Glutamatergic neuron (in vitro differentiated cells): ENCODE data around the gene DIP2B. TPM values are rescaled to one million over a fixed set of nuclear protein-coding genes. Genes with fewer than 3 reads are reported as not detected.
A peak's percentile ranks its signal among the peaks of the same experiment; 100 is the strongest.
"Not testable (repeated sequence)": the region's sequence is repeated elsewhere in the genome, so short reads cannot be mapped to it uniquely, and the experiment has no call there.

Source experiments
- DNase-seq: peaks from one replicate; pipeline ENCODE4 v3.0.0; 2022
- H3K27ac Mint-ChIP-seq: one replicate; pipeline ENCODE4 v1.8.0; 2020; ENCODE audit warnings: mild to moderate bottlenecking, mixed read lengths, inconsistent platforms; ENCODE audit not compliant: unreplicated experiment
- H3K27me3 Mint-ChIP-seq: one replicate; pipeline ENCODE4 v1.8.0; 2020; ENCODE audit warnings: mild to moderate bottlenecking, moderate library complexity, mixed read lengths, inconsistent platforms; ENCODE audit not compliant: unreplicated experiment
- H3K36me3 Mint-ChIP-seq: one replicate; pipeline ENCODE4 v1.8.0; 2020; ENCODE audit warnings: mild to moderate bottlenecking, mixed read lengths, inconsistent platforms; ENCODE audit not compliant: unreplicated experiment
- H3K4me1 Mint-ChIP-seq: one replicate; pipeline ENCODE4 v1.8.0; 2020; ENCODE audit warnings: mild to moderate bottlenecking, low read depth, mixed read lengths, inconsistent platforms; ENCODE audit not compliant: unreplicated experiment
- H3K4me3 Mint-ChIP-seq: one replicate; pipeline ENCODE4 v1.8.0; 2020; ENCODE audit warnings: mild to moderate bottlenecking, mixed read lengths, inconsistent platforms; ENCODE audit not compliant: unreplicated experiment
- H3K9me3 Mint-ChIP-seq: one replicate; pipeline ENCODE4 v1.8.0; 2020; ENCODE audit warnings: mild to moderate bottlenecking, moderate library complexity, mixed read lengths, inconsistent platforms; ENCODE audit not compliant: unreplicated experiment
- CTCF ChIP-seq: fragments of 200-600 bp; sonication (generic); IDR thresholded peaks from one replicate; pipeline ENCODE4 v1.5.0; 2021; ENCODE audit not compliant: partially characterized antibody, unreplicated experiment
- total RNA-seq: library from RNA; stranded (reverse); fragmentation: NEBNext Ultra II Directional; extraction: Animal tissue kit (Norgen Biotek cat#: 25700); gene quantifications from one replicate; pipeline ENCODE4 v1.2.1, GENCODE V29; 2021; ENCODE audit not compliant: unreplicated experiment

The DIP2B gene
- total RNA-seq, 1 donor from 2014 or later: 37.3 TPM

- H3K4me3 Mint-ChIP-seq: no peak overlapping the region
- H3K27me3 Mint-ChIP-seq: no peaks in the 10 kb centered on the region
- DNase-seq: no peak
- no peak overlapping the region for H3K27ac Mint-ChIP-seq
- no peaks in the 10 kb centered on the region for H3K9me3 Mint-ChIP-seq
- no peaks in the 10 kb centered on the region for H3K4me1 Mint-ChIP-seq
- TF ChIP-seq CTCF: no peak
- H3K36me3 Mint-ChIP-seq: no peaks in the 10 kb centered on the region
These were observed 167.4 kb downstream of the DIP2B start for GRCh38 chr12:50672158-50672557.

- H3K27ac Mint-ChIP-seq: no peak overlapping the region
- peaks cover 2% of the 10 kb centered on the region for H3K4me1 Mint-ChIP-seq
- no peak overlapping the region for H3K4me3 Mint-ChIP-seq
- H3K27me3 Mint-ChIP-seq: no peaks in the 10 kb centered on the region
- no peaks in the 10 kb centered on the region for H3K36me3 Mint-ChIP-seq
- no peak for DNase-seq
- TF ChIP-seq CTCF: no peak
- H3K9me3 Mint-ChIP-seq: no peaks in the 10 kb centered on the region
These were observed 172.0 kb downstream of the DIP2B start for GRCh38 chr12:50676756-50677155.

- Mint-ChIP-seq H3K9me3 (no peaks in the 10 kb centered on the region), H3K27me3 (no peaks in the 10 kb centered on the region), H3K4me1 (peaks cover 2% of the 10 kb centered on the region), H3K4me3 (no peak overlapping the region), H3K27ac (no peak overlapping the region), H3K36me3 (no peaks in the 10 kb centered on the region)
- no peak for DNase-seq
- no peak for TF ChIP-seq CTCF
These were observed 173.1 kb downstream of the DIP2B start for GRCh38 chr12:50677858-50678257.

GRCh38 chr12:50678650-50679365 lies 174.0 kb downstream of the DIP2B start:
- H3K4me1 Mint-ChIP-seq: peaks cover 2% of the 10 kb centered on the region
- peak; percentile 16 for DNase-seq
- no peak for TF ChIP-seq CTCF
- H3K27me3 Mint-ChIP-seq: no peaks in the 10 kb centered on the region
- H3K36me3 Mint-ChIP-seq: no peaks in the 10 kb centered on the region
- H3K27ac Mint-ChIP-seq: no peak overlapping the region
- H3K4me3 Mint-ChIP-seq: no peak overlapping the region
- H3K9me3 Mint-ChIP-seq: no peaks in the 10 kb centered on the region

- Mint-ChIP-seq H3K4me1 (peaks cover 2% of the 10 kb centered on the region), H3K27ac (no peak overlapping the region), H3K36me3 (no peaks in the 10 kb centered on the region)
These were observed 174.8 kb downstream of the DIP2B start for GRCh38 chr12:50679612-50680011.

GRCh38 chr12:50681064-50681463 lies 176.3 kb downstream of the DIP2B start:
- H3K27me3 Mint-ChIP-seq, DNase-seq, H3K4me1 Mint-ChIP-seq, H3K4me3 Mint-ChIP-seq, H3K27ac Mint-ChIP-seq, H3K9me3 Mint-ChIP-seq, H3K36me3 Mint-ChIP-seq: not testable (repeated sequence)

More at GRCh38 chr12:50679612-50680011, 174.8 kb downstream of the DIP2B start:
- TF ChIP-seq CTCF: no peak
- Mint-ChIP-seq H3K4me3 (no peak overlapping the region), H3K27me3 (no peaks in the 10 kb centered on the region), H3K9me3 (no peaks in the 10 kb centered on the region)
- no peak for DNase-seq
